ENCODE data around the gene MTOR. TPM values are rescaled to one million over a fixed set of nuclear protein-coding genes. Genes with fewer than 3 reads are reported as not detected.

The MTOR gene
- total RNA-seq, 1 donor from 2014 or later: 67.2 TPM

GRCh38 chr1:11229203-11229602 lies 33.1 kb downstream of the MTOR start:
- H3K4me3 Mint-ChIP-seq: no peak overlapping the region
- TF ChIP-seq, protein P1, sequence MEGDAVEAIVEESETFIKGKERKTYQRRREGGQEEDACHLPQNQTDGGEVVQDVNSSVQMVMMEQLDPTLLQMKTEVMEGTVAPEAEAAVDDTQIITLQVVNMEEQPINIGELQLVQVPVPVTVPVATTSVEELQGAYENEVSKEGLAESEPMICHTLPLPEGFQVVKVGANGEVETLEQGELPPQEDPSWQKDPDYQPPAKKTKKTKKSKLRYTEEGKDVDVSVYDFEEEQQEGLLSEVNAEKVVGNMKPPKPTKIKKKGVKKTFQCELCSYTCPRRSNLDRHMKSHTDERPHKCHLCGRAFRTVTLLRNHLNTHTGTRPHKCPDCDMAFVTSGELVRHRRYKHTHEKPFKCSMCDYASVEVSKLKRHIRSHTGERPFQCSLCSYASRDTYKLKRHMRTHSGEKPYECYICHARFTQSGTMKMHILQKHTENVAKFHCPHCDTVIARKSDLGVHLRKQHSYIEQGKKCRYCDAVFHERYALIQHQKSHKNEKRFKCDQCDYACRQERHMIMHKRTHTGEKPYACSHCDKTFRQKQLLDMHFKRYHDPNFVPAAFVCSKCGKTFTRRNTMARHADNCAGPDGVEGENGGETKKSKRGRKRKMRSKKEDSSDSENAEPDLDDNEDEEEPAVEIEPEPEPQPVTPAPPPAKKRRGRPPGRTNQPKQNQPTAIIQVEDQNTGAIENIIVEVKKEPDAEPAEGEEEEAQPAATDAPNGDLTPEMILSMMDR (conservative IDR thresholded peaks at IDR 0.05): no peak
- H3K27ac Mint-ChIP-seq (ENCODE audit: unreplicated experiment): no peak overlapping the region
- peaks cover 22% of the 10 kb centered on the region for H3K36me3 Mint-ChIP-seq (ENCODE audit: low read depth)
- DNase-seq (ENCODE audit: low read depth, low spot score): no peak
- H3K9me3 Mint-ChIP-seq: no peaks in the 10 kb centered on the region
- H3K4me1 Mint-ChIP-seq: no peaks in the 10 kb centered on the region
- no peaks in the 10 kb centered on the region for H3K27me3 Mint-ChIP-seq (ENCODE audit: low read depth)

- TF ChIP-seq, protein P1 (conservative IDR thresholded peaks at IDR 0.05): no peak
- Mint-ChIP-seq H3K27me3 (ENCODE audit: low read depth) (no peaks in the 10 kb centered on the region), H3K4me1 (no peaks in the 10 kb centered on the region), H3K4me3 (no peak overlapping the region), H3K27ac (ENCODE audit: unreplicated experiment) (no peak overlapping the region), H3K9me3 (no peaks in the 10 kb centered on the region), H3K36me3 (ENCODE audit: low read depth) (peaks cover 20% of the 10 kb centered on the region)
- DNase-seq (ENCODE audit: low read depth, low spot score): no peak
Measured at GRCh38 chr1:11227106-11228077, 35.0 kb downstream of the MTOR start.

GRCh38 chr1:11216074-11216473 lies 46.3 kb downstream of the MTOR start:
- Mint-ChIP-seq H3K9me3 (no peaks in the 10 kb centered on the region), H3K27ac (ENCODE audit: unreplicated experiment) (no peak overlapping the region), H3K27me3 (ENCODE audit: low read depth) (no peaks in the 10 kb centered on the region), H3K4me1 (no peaks in the 10 kb centered on the region), H3K36me3 (ENCODE audit: low read depth) (peaks cover 14% of the 10 kb centered on the region), H3K4me3 (no peak overlapping the region)
- TF ChIP-seq, protein P1 (conservative IDR thresholded peaks at IDR 0.05): no peak
- DNase-seq (ENCODE audit: low read depth, low spot score): no peak

DNA sequence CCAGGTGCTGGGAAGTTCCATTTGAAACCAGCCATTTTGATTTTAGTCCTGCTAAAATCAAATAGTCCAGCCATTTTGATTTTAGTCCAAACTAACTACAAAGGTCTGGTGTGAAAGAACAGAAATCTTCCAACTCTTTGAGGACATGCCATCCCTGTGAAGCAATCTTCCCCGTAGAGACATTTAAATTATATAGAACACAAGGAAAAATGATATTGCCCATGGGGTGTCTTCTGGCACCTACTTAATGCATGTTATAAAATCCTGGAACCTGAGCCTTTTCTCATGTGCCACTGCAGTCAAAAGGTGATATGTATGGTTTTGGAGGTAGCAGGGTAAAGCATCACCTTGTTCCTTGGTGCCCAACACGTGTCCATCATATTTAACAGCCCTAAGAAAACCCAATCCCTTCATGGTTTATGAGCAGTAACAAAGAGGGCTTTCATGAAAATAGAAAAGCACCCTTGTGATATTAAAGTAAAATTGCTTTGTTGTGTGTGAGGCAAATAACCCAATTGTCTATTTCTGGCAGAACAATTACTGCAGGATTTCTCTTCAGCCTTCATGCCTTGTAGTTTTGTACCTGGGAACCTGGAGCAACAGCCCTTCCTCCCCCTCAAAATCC lies 46.9 kb downstream of the MTOR start:
- Mint-ChIP-seq H3K36me3 (ENCODE audit: low read depth) (peaks cover 14% of the 10 kb centered on the region), H3K27ac (ENCODE audit: unreplicated experiment) (no peak overlapping the region), H3K9me3 (no peaks in the 10 kb centered on the region), H3K27me3 (ENCODE audit: low read depth) (no peaks in the 10 kb centered on the region), H3K4me3 (no peak overlapping the region), H3K4me1 (no peaks in the 10 kb centered on the region)
- no peak for DNase-seq (ENCODE audit: low read depth, low spot score)
- TF ChIP-seq, protein P1 (conservative IDR thresholded peaks at IDR 0.05): no peak

GRCh38 chr1:11214698-11215380 lies 47.5 kb downstream of the MTOR start:
- DNase-seq (ENCODE audit: low read depth, low spot score): no peak
- Mint-ChIP-seq H3K4me3 (no peak overlapping the region), H3K27me3 (ENCODE audit: low read depth) (no peaks in the 10 kb centered on the region), H3K36me3 (ENCODE audit: low read depth) (peaks cover 14% of the 10 kb centered on the region), H3K9me3 (no peaks in the 10 kb centered on the region), H3K27ac (ENCODE audit: unreplicated experiment) (no peak overlapping the region), H3K4me1 (no peaks in the 10 kb centered on the region)
- TF ChIP-seq, protein P1 (conservative IDR thresholded peaks at IDR 0.05): no peak
